Stimulated activated CD4-positive, alpha-beta T cell treated with anti-CD3 and anti-CD28 coated beads, Interleukin-15, amount 100 ng/mL, for 1 hour (primary cell): ENCODE measurements around the gene PRKCZ.

ENCODE experiments used
- DNase-seq, 2 donors: peaks; one replicate each; pipeline ENCODE4 v3.0.0-alpha.2; 2020; ENCODE audit warnings: low read depth in 1 of 2, low spot score in 1 of 2

PRKCZ gene

GRCh38 chr1:2192031-2192995, 142.1 kb downstream of the PRKCZ start:
- no peak for DNase-seq

- DNase-seq: no peak
Measured at GRCh38 chr1:2193514-2194281, 143.5 kb downstream of the PRKCZ start.

GRCh38 chr1:2194319-2194897, 144.2 kb downstream of the PRKCZ start, which contains the start of gene FAAP20:
FAAP20 (minus strand) TSS chr1:2194772; CDS start chr1:2194749, 23 bp downstream.
- peak in 1 of 2 donors; percentile 63 for DNase-seq

- DNase-seq: peak; percentile 72 to 84
Measured at GRCh38 chr1:2194898-2195673, 144.9 kb downstream of the PRKCZ start.

- no peak for DNase-seq
Measured at GRCh38 chr1:2195785-2196184, 145.6 kb downstream of the PRKCZ start.

- no peak for DNase-seq
Measured at GRCh38 chr1:2196901-2197638, 146.9 kb downstream of the PRKCZ start.

- DNase-seq: no peak
Measured at GRCh38 chr1:2197707-2198165, 147.5 kb downstream of the PRKCZ start.

- no peak for DNase-seq
Measured at GRCh38 chr1:2198571-2198970, 148.4 kb downstream of the PRKCZ start.

- peak; percentile 61 to 65 for DNase-seq
Measured at GRCh38 chr1:2199042-2199810, 149.0 kb downstream of the PRKCZ start.

GRCh38 chr1:2200308-2200943, 150.2 kb downstream of the PRKCZ start:
- DNase-seq: no peak

GRCh38 chr1:2201062-2201461, 150.9 kb downstream of the PRKCZ start:
- no peak for DNase-seq

GRCh38 chr1:2202008-2202575, 151.9 kb downstream of the PRKCZ start:
- DNase-seq: no peak

- no peak for DNase-seq
Measured at GRCh38 chr1:2202843-2203601, 152.8 kb downstream of the PRKCZ start.

GRCh38 chr1:2203671-2204414, 153.6 kb downstream of the PRKCZ start:
- no peak for DNase-seq

- no peak for DNase-seq
Measured at GRCh38 chr1:2204415-2205190, 154.4 kb downstream of the PRKCZ start.
